Smooth muscle cell (in vitro differentiated cells): ENCODE measurements around the gene FAM184B. TPM values are rescaled to one million over a fixed set of nuclear protein-coding genes. Genes with fewer than 3 reads are reported as not detected.
A peak's percentile ranks its signal among the peaks of the same experiment; 100 is the strongest.

Experiments
- DNase-seq: peaks from one replicate; lab custom pipeline; 2025; ENCODE audit not compliant: unreplicated experiment; lab: John Stamatoyannopoulos, UW
- H2AFZ ChIP-seq: fragments of 200-600 bp; sonication (generic); 2 replicates; pipeline ENCODE4 v1.6.0; 2016; ENCODE audit warnings: antibody characterized with exemption, low read depth, mild to moderate bottlenecking
- H3F3A ChIP-seq: fragments of 200-600 bp; sonication (generic); 2 replicates; pipeline ENCODE4 v1.6.0; 2017; ENCODE audit warnings: antibody characterized with exemption, low read depth
- H3K27ac ChIP-seq: fragments of 200-600 bp; sonication (generic); 2 replicates; pipeline ENCODE4 v1.5.1; 2016; ENCODE audit warnings: low read depth, mild to moderate bottlenecking
- H3K27me3 ChIP-seq: fragments of 200-600 bp; sonication (generic); 2 replicates; pipeline ENCODE4 v1.6.1; 2016; ENCODE audit warnings: low read depth, mild to moderate bottlenecking
- H3K36me3 ChIP-seq: fragments of 200-600 bp; sonication (generic); 2 replicates; pipeline ENCODE4 v1.5.1; 2016; ENCODE audit warnings: low read depth
- H3K4me1 ChIP-seq: fragments of 200-600 bp; sonication (generic); 2 replicates; pipeline ENCODE4 v1.5.1; 2016; ENCODE audit warnings: low read depth
- H3K4me2 ChIP-seq: fragments of 200-600 bp; sonication (generic); 2 replicates; pipeline ENCODE4 v1.6.0; 2016; ENCODE audit warnings: mild to moderate bottlenecking
- H3K4me3 ChIP-seq: fragments of 200-600 bp; sonication (generic); 2 replicates; pipeline ENCODE4 v1.5.1; 2016; ENCODE audit warnings: mild to moderate bottlenecking
- H3K79me2 ChIP-seq: fragments of 200-600 bp; sonication (generic); 2 replicates; pipeline ENCODE4 v1.6.0; 2016; ENCODE audit warnings: low read depth, mild to moderate bottlenecking
- H3K9ac ChIP-seq: fragments of 200-600 bp; sonication (generic); 2 replicates; pipeline ENCODE4 v1.6.0; 2016; ENCODE audit warnings: low read depth
- H3K9me3 ChIP-seq: fragments of 200-600 bp; sonication (generic); replicated peaks from 2 replicates; pipeline ENCODE4 v1.5.1; 2016; ENCODE audit warnings: low read depth
- H4K20me1 ChIP-seq: fragments of 200-600 bp; sonication (generic); 2 replicates; pipeline ENCODE4 v1.6.0; 2016; ENCODE audit warnings: low read depth
- WGBS: methylation state at CpG from one replicate; pipeline ENCODE4 v1.1.7; 2016; ENCODE audit warnings: low lambda C conversion rate; 5-methylcytosine and 5-hydroxymethylcytosine counted together
- polyA plus RNA-seq: library from polyadenylated mRNA; unstranded; fragments of >200 nt; fragmentation: Nextera tagmentation; extraction: Ambion mirVana; gene quantifications from 2 replicates; pipeline ENCODE4 v1.2.1, GENCODE V29; 2016
- total RNA-seq: library from RNA; depleted of rRNA; stranded (reverse); fragments of >200 nt; gene quantifications from 2 replicates; pipeline ENCODE4 v1.2.3, GENCODE V29; 2014
- TF ChIP-seq, protein P1 (sequence below): fragments of 200-600 bp; sonication (generic); IDR thresholded peaks from 2 replicates; pipeline ENCODE4 v1.5.1; 2017; ENCODE audit warnings: borderline replicate concordance, mild to moderate bottlenecking, antibody characterized with exemption; ENCODE audit not compliant: insufficient read depth, poor library complexity, severe bottlenecking

The FAM184B gene
- total RNA-seq (not detected in 2 replicates), polyA plus RNA-seq (0.06 TPM in 1 of 2 replicates, not detected in the other)

DNA sequence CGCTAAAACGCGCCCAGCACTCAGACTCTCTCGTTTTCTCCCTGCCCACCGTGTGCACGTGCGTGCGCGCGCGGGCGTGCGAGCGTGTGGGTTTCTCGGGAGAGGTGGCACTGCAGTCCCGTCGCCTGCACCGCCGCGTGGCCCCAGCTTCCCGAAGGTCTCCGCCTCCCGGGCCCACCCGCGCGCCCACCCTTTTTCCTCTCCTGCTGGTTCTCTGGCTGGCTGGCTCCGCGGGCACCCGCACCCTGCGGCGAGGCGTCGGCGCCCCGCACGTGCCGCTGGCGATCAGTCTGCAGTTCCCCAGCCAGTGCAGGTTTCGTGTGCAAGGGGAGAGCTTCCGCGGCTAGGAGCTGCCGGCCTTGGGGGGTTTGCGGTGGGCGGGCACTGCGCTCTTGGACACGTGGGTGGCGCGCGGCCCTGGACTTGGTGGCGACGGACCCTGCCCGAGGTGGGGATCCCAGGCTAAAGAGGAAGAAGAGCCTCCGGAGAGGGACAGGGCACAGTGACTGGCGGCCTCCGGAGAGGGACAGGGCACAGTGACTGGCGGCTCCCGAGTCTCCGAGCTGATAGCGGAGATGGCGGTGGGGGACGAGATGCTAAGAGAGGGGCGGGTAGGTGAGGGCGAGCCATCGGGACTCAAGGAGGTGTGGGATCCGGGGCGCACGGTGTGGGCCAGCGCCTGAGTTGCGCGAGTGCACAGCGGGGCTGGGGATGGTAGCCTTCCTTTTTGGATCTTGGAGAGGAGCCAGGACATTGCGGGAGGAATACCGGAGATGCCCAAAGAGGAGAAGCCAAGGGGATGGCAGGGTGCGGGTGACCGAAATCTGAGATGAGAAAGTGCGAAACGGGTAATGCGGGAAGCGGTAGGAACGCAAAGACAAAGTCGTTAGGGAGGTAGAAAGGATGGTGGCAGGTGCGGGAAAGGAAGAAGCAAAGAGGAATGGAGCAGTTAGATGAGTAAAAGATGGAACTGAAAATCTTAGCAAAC lies at the start of gene FAM184B:
TSS of gene FAM184B (minus strand) at position 322 of the 988 bp plus-strand sequence. CDS start 322 bp downstream, outside the sequence.
- peaks cover 69% of the 10 kb centered on the region for H3K27me3 ChIP-seq
- TF ChIP-seq, protein P1, sequence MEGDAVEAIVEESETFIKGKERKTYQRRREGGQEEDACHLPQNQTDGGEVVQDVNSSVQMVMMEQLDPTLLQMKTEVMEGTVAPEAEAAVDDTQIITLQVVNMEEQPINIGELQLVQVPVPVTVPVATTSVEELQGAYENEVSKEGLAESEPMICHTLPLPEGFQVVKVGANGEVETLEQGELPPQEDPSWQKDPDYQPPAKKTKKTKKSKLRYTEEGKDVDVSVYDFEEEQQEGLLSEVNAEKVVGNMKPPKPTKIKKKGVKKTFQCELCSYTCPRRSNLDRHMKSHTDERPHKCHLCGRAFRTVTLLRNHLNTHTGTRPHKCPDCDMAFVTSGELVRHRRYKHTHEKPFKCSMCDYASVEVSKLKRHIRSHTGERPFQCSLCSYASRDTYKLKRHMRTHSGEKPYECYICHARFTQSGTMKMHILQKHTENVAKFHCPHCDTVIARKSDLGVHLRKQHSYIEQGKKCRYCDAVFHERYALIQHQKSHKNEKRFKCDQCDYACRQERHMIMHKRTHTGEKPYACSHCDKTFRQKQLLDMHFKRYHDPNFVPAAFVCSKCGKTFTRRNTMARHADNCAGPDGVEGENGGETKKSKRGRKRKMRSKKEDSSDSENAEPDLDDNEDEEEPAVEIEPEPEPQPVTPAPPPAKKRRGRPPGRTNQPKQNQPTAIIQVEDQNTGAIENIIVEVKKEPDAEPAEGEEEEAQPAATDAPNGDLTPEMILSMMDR, result no peak
- no peaks in the 10 kb centered on the region for H4K20me1 ChIP-seq
- H3K9ac ChIP-seq, result no peak within 1 kb of the TSS
- H3K9me3 ChIP-seq, result no peaks in the 10 kb centered on the region
- 4% methylated on average over 71 of the region's 82 CpGs for WGBS
- peak within 1 kb of the TSS; percentile 91 for H3K4me2 ChIP-seq
- H3K36me3 ChIP-seq, result no peaks in the 10 kb centered on the region
- no peak for DNase-seq
- no peak within 1 kb of the TSS for H3K27ac ChIP-seq
- H3F3A ChIP-seq, result no peaks in the 10 kb centered on the region
- H3K4me3 ChIP-seq, result peak within 1 kb of the TSS; percentile 49
- H3K4me1 ChIP-seq, result peaks cover 13% of the 10 kb centered on the region
- H2AFZ ChIP-seq, result no peak within 1 kb of the TSS
- no peaks in the 10 kb centered on the region for H3K79me2 ChIP-seq

DNA sequence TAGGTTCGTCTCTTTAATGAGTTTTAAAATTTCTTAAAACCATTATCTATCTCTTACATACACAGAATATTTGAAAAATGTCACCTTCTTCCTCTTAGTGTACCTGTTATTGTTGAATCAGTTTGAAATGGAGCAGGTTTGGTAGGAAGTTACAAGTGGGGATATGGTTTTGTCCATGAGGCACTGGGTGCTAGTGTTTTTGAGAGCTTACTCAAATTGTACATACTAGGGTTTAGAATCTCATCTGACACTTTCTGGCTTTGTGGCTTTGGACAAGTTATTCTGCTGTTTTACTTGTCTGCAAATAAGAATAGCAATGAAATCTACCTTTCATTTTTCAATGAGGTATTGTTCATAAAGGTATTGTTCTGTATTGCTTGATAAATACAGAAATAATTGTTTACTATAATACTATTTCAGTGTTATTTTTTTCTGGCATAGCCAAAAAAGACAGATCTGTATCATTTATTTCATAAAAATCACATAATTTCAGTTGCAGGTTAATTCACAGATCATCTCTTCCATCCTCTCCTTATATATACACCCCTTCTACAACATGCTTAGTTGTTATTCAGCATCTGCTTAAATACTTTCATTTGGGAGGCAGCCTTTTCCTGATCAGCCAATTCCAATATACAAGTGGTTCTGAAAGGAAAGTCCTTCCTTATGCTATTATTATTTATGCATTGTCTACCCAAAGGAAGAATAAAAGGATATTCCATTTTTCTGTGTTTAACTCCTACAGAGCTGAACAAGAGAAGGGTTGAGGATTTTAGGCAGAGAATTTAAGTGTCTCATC lies 42.6 kb upstream of the FAM184B start:
- Histone ChIP-seq H3K4me3 (no peak overlapping the region), H3K79me2 (peaks cover 12% of the 10 kb centered on the region), H4K20me1 (no peaks in the 10 kb centered on the region), H3F3A (no peaks in the 10 kb centered on the region), H2AFZ (no peak overlapping the region), H3K27ac (no peak overlapping the region), H3K9ac (no peak overlapping the region), H3K4me1 (no peaks in the 10 kb centered on the region), H3K27me3 (no peaks in the 10 kb centered on the region), H3K9me3 (no peaks in the 10 kb centered on the region), H3K4me2 (no peak overlapping the region), H3K36me3 (no peaks in the 10 kb centered on the region)
- WGBS, result 92% methylated on average over 1 of the region's 1 CpG
- TF ChIP-seq, protein P1, result no peak
- DNase-seq, result no peak

DNA sequence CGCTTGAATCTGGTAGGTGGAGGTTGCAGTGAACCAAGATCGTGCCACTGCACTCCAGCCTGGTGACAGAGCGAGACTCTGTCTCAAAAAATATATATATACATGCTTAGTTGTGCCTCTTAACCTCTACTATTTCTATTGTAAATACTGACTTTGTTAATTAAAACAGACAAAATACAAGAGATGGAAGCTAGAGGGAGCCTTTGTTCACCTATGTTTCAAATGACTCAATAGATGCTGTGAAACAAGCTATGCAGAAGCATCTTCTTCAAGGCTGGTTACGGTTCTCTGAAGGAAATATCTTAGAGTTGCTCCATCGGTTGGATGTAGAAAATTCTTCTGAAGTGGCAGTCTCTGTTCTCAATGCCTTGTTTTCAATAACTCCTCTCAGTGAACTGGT lies 35.6 kb upstream of the FAM184B start:
- Histone ChIP-seq H3F3A (no peaks in the 10 kb centered on the region), H3K27me3 (no peaks in the 10 kb centered on the region), H3K4me2 (no peak overlapping the region), H3K4me1 (peaks cover 18% of the 10 kb centered on the region), H3K9me3 (no peaks in the 10 kb centered on the region), H3K27ac (no peak overlapping the region), H4K20me1 (no peaks in the 10 kb centered on the region), H3K79me2 (peaks cover 53% of the 10 kb centered on the region), H3K9ac (no peak overlapping the region), H3K36me3 (no peaks in the 10 kb centered on the region), H3K4me3 (no peak overlapping the region), H2AFZ (peak overlapping the region; percentile 74)
- 81% methylated on average over 5 of the region's 5 CpGs for WGBS
- TF ChIP-seq, protein P1, result peak; percentile 51
- DNase-seq, result no peak
